Measurements from ENCODE around the gene TFE3. TPM values are rescaled to one million over a fixed set of nuclear protein-coding genes. Genes with fewer than 3 reads are reported as not detected.
"Not testable (repeated sequence)": the region's sequence is repeated elsewhere in the genome, so short reads cannot be mapped to it uniquely, and the experiment has no call there.

Gene TFE3
- total RNA-seq, 1 donor from 2014 or later: 18.5 TPM

DNA sequence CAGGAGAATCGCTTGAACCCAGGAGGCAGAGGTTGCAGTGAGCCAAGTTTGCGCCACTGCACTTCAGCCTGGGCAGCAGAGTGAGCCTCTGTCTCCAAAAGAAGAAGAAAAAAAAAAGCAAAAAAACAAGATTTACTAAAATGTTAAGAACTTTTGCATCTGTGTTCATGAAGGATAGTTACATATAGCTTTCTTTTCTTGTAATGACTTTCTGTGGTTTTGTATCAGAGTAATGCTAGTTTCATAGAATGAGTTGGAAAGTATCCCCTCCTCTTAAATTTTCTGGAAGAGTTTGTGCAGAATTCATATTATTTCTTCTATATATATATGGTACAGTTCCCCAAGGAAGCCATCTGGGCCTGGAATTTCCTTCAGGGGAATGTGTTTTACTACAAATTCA lies 24.1 kb downstream of the TFE3 start:
- ATAC-seq (no peak), DNase-seq (no peak)
- intact Hi-C loops (cut with micrococcal nuclease): no loop called here

GRCh38 chrX:49003696-49004095 lies 39.5 kb downstream of the TFE3 start:
- ATAC-seq: no peak
- DNase-seq: no peak
- intact Hi-C loops (cut with micrococcal nuclease): no loop called here

DNA sequence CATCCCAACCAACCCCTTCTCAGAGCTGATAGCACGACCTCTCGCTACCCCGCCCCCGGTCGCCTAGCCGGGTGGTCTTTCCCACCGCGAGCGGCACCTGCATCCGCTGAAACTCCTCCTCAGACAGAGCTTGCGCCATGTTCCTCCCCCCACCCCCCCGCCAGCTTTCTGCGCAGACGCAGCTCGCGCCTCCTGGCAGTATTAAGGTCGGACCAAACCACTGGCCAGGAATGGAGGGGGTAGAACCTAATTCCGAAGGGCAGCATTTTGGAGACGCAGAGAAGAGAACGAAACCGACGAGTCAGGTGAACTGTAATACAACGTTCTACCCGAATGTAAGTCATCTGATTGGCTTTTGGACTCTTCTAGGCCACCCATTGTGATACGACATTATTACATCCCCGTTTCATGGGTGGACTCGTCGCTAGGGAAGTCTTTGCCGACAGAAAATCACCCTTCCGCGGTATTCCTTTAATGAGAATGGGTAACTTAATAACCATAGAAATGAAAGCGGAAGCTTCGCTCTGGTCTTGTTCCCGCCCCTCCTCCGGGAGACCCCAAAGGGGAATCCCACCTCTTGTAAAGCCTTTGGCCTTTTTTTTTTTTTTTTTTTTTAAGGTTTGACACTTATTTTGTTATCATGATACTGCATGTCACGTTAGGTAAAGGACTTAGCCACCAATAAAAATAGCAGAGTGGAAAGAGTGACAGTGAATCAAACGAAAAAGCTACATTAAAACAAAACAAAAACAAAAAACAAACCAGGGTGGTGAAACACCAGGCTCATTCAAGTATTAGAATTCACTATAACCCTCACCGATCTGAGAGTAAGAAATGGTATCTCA lies 40.8 kb downstream of the TFE3 start, which contains the start of gene GRIPAP1:
Gene GRIPAP1, minus strand, starts transcription at position 174 of the 845 bp plus-strand sequence. Its CDS starts 35 bp downstream, at position 139.
- intact Hi-C loops (cut with micrococcal nuclease): no loop called here
- ATAC-seq: peak; percentile 97
- peak; percentile 74 for DNase-seq

DNA sequence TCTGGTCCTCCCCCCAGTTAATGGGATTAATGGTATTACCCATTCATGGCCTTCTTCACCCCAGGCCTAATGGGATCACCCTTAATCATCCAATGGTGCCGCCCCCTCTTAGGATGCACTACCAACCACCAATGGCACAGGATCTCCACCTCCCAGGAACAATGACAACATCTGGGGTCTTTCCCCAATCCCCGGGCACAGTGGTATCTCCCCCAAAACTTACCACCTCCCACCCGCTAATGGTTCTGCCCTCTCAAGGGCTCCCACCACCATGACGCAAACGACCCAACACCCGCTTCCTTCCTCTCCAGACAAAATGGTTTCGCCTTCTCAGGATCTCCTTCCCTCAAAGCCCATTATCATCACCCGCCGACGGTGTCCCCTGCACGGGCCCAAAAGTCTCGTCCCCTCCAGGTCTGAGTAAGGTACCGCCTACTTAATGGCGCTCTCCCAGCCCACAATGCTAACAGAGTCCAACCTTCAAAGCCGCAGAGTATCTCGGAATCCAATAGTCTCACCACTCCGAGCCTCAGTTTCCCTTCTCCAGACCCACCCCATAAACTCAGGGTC lies 41.6 kb downstream of the TFE3 start:
- intact Hi-C loops (cut with micrococcal nuclease): no loop called here
- peak; percentile 37 for ATAC-seq
- DNase-seq: no peak

GRCh38 chrX:49000636-49001035 lies 42.5 kb downstream of the TFE3 start:
- DNase-seq: no peak
- intact Hi-C loops (cut with micrococcal nuclease): no loop called here
- no peak for ATAC-seq

- intact Hi-C loops (cut with micrococcal nuclease): no loop called here
- no peak for DNase-seq
- ATAC-seq: no peak
These were observed 44.1 kb downstream of the TFE3 start for GRCh38 chrX:48999030-48999429.

- no peak for ATAC-seq
These were observed 44.8 kb downstream of the TFE3 start for GRCh38 chrX:48998391-48998790.

GRCh38 chrX:48997865-48998264 lies 45.3 kb downstream of the TFE3 start:
- DNase-seq (no peak), ATAC-seq (no peak)
- intact Hi-C loops (cut with micrococcal nuclease): no loop called here

More at GRCh38 chrX:48998391-48998790, 44.8 kb downstream of the TFE3 start:
- no peak for DNase-seq
- intact Hi-C loops (cut with micrococcal nuclease): no loop called here

GRCh38 chrX:48997455-48997854 lies 45.7 kb downstream of the TFE3 start:
- DNase-seq (no peak), ATAC-seq (no peak)
- intact Hi-C loops (cut with micrococcal nuclease): no loop called here

DNA sequence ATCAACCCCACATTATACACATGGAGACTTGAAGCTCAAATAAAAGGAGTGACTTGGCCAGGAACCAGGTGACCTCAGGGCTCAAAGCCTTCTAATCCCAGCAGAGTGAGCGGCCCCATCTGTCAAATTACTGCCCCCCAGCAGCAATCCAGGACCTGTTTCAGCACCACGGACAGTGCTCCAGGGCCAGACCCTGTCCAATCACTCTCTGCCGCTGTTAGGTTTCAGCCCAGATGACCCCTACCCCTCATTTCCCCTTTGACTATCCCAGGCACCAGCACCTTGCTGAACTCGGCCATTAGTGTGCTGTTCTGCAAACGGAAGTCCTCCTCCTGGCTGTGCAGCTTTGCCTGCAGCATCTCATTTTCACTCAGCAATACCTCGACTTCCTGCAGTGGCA lies 46.2 kb downstream of the TFE3 start:
- ATAC-seq: no peak

GRCh38 chrX:48992341-48992740 lies 50.8 kb downstream of the TFE3 start:
- ATAC-seq (no peak), DNase-seq (no peak)
- intact Hi-C loops (cut with micrococcal nuclease): no loop called here

More for the DNA sequence above, 46.2 kb downstream of the TFE3 start:
- DNase-seq: no peak
- intact Hi-C loops (cut with micrococcal nuclease): no loop called here

DNA sequence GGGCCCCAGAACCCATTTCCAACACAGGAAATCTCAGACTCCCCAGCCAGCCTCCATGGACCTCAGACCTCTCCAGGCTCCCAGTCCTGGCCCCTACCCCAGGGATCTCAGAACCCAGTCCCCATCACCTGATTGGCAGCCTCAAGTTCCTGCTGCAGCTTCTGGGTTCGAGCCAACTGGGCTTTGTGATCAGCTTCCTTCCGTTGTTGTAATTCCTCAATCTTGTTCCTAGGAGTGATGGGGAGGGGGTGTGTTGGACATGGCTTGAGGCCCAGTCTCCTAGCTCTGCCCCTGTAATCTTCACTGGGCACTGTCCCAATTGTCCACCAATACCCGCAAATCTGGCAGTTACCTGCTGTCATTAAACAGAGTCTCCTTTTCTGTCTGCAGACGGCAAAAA lies 53.7 kb downstream of the TFE3 start:
- ATAC-seq (no peak), DNase-seq (no peak)
- intact Hi-C loops (cut with micrococcal nuclease): no loop called here

DNA sequence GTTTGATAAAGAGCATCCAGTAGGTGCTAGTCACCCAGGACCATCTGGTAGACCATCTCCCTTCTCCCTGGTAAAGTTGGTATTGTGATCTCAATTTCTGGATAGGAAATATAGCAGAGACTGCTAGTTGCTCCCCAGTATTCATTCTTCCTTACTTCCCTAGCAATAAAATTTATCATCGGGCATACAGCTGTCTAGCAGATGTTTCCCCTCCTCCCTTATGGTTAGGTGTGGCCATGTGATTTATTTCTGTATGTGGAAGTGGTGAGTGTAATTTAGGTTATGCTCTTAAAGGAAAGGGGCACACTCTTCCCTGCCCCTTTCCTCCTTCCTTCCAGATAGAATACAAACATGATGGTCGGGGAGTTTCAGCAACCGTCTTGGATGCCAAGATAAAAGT lies 59.3 kb downstream of the TFE3 start:
- intact Hi-C loops (cut with micrococcal nuclease): no loop called here
- DNase-seq (no peak), ATAC-seq (no peak)

DNA sequence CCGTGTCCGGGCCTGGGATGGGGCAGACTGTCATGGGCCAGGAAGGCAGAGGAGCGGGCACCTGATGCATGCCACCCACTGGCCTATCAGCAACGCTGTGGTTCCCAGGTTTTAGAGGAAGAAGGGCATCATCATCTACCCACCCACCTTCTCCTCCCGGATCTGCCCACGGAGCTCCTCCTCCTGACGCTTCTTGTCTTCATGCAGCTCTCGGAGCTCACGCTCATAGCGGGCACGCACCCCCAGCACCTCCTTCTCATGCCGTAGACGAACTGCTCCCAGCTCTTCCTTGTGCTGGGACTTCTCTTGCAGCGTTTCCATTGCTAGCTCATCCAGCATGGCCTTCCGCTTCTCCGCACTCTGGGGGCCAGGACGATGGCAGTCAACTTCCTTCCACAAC lies 60.1 kb downstream of the TFE3 start:
- DNase-seq (no peak), ATAC-seq (no peak)
- intact Hi-C loops (cut with micrococcal nuclease): no loop called here

GRCh38 chrX:48981178-48981577 lies 62.0 kb downstream of the TFE3 start:
- ATAC-seq: no peak
- intact Hi-C loops (cut with micrococcal nuclease): no loop called here
- no peak for DNase-seq

DNA sequence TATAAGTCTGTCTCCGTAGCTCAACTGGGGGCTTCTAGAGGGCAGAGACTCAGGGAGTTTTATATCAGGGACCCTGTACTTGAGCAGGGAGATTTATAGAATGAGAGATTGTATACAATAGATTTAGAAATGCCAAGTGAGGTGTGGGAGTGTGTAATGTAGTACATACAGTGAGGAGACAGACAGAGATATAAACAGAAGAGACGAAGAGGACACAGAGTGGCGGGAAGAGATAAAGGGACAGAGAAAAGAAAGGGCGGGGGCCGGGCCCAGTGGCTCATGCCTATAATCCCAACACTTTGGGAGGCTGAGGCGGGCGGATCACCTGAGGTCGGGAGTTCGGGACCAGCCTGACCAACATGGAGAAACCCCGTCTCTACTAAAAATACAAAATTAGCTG lies 62.8 kb downstream of the TFE3 start:
- intact Hi-C loops (cut with micrococcal nuclease); DNase-seq; ATAC-seq: not testable (repeated sequence)

Other genes with a start within 250 kb of the TFE3 start
- gene HDAC6, start 241.3 kb downstream of the TFE3 start, total RNA-seq: 44.4 TPM
- gene ERAS, start 216.8 kb downstream of the TFE3 start, total RNA-seq: not detected
- gene PCSK1N, start 207.7 kb downstream of the TFE3 start, total RNA-seq: 0.32 TPM
- gene TIMM17B, start 145.6 kb downstream of the TFE3 start, total RNA-seq: 77.9 TPM
- 64.5 TPM for gene PQBP1, start 145.4 kb downstream of the TFE3 start, total RNA-seq
- gene SLC35A2, start 131.7 kb downstream of the TFE3 start, total RNA-seq: 15.7 TPM
- gene PIM2, start 124.3 kb downstream of the TFE3 start, total RNA-seq: 3.9 TPM
- gene OTUD5, start 85.8 kb downstream of the TFE3 start, total RNA-seq: 18.9 TPM
- 0.47 TPM for gene KCND1, start 71.5 kb downstream of the TFE3 start, total RNA-seq
- 18.1 TPM for gene GRIPAP1, start 41.1 kb downstream of the TFE3 start, total RNA-seq
- 1.7 TPM for gene CCDC120, start 15.6 kb upstream of the TFE3 start, total RNA-seq
- gene PRAF2, start 30.6 kb upstream of the TFE3 start, total RNA-seq: 6.3 TPM
- 65.4 TPM for gene WDR45, start 36.5 kb upstream of the TFE3 start, total RNA-seq
- 18.9 TPM for gene GPKOW, start 80.4 kb upstream of the TFE3 start, total RNA-seq
- 3.8 TPM for gene MAGIX, start 119.4 kb upstream of the TFE3 start, total RNA-seq
- 62.3 TPM for gene PLP2, start 128.5 kb upstream of the TFE3 start, total RNA-seq
- 12.7 TPM for gene PRICKLE3, start 143.0 kb upstream of the TFE3 start, total RNA-seq
- gene SYP, start 156.8 kb upstream of the TFE3 start, total RNA-seq: 1.5 TPM
- gene CACNA1F, start 190.0 kb upstream of the TFE3 start, total RNA-seq: 0.47 TPM
- 12.3 TPM for gene CCDC22, start 192.1 kb upstream of the TFE3 start, total RNA-seq
- gene FOXP3, start 221.4 kb upstream of the TFE3 start, total RNA-seq: not detected
- gene PPP1R3F, start 226.4 kb upstream of the TFE3 start, total RNA-seq: 22.1 TPM